GM21423 (cell line): ENCODE data around the gene APBA2.

Source experiments
- ATAC-seq: cut with Tn5 transposase; IDR thresholded peaks from one replicate; pipeline ENCODE4 v1.9.1; 2021; ENCODE audit warnings: mild to moderate bottlenecking, moderate library complexity; ENCODE audit not compliant: unreplicated experiment

APBA2 gene

GRCh38 chr15:28980709-28981350 lies 95.1 kb downstream of the APBA2 start:
- no peak for ATAC-seq

- ATAC-seq: no peak
Measured at GRCh38 chr15:28981351-28981720, 95.6 kb downstream of the APBA2 start.

- no peak for ATAC-seq
Measured at GRCh38 chr15:28981921-28982320, 96.1 kb downstream of the APBA2 start.

- no peak for ATAC-seq
Measured at GRCh38 chr15:28982886-28983285, 97.1 kb downstream of the APBA2 start.

- ATAC-seq: no peak
Measured at GRCh38 chr15:28983432-28984311, 97.9 kb downstream of the APBA2 start.

- no peak for ATAC-seq
Measured at GRCh38 chr15:28984421-28985315, 98.9 kb downstream of the APBA2 start.

GRCh38 chr15:28985316-28985645 lies 99.5 kb downstream of the APBA2 start:
- no peak for ATAC-seq

- ATAC-seq: no peak
Measured at GRCh38 chr15:28985691-28986090, 99.9 kb downstream of the APBA2 start.

GRCh38 chr15:28986108-28986507 lies 100.3 kb downstream of the APBA2 start:
- ATAC-seq: no peak

- ATAC-seq: no peak
Measured at GRCh38 chr15:28986726-28987125, 101.0 kb downstream of the APBA2 start.

- ATAC-seq: no peak
Measured at GRCh38 chr15:28987337-28987736, 101.6 kb downstream of the APBA2 start.

GRCh38 chr15:28989239-28989830 lies 103.6 kb downstream of the APBA2 start:
- ATAC-seq: no peak

GRCh38 chr15:28989896-28990295 lies 104.1 kb downstream of the APBA2 start:
- no peak for ATAC-seq

GRCh38 chr15:28990390-28990789 lies 104.6 kb downstream of the APBA2 start:
- no peak for ATAC-seq

GRCh38 chr15:28991236-28992171 lies 105.7 kb downstream of the APBA2 start:
- no peak for ATAC-seq

GRCh38 chr15:28992336-28992864 lies 106.6 kb downstream of the APBA2 start:
- no peak for ATAC-seq

- no peak for ATAC-seq
Measured at GRCh38 chr15:28993051-28993719, 107.4 kb downstream of the APBA2 start.

GRCh38 chr15:28993720-28994053 lies 107.9 kb downstream of the APBA2 start:
- ATAC-seq: no peak

GRCh38 chr15:28994142-28994830 lies 108.5 kb downstream of the APBA2 start:
- ATAC-seq: no peak
